Stimulated activated CD4-positive, alpha-beta T cell treated with anti-CD3 and anti-CD28 coated beads, Interleukin-4, amount 100 ng/mL, for 24 hours (primary cell): Measurements from ENCODE around the gene CLEC4D.
"Not testable (repeated sequence)": the region's sequence is repeated elsewhere in the genome, so short reads cannot be mapped to it uniquely, and the experiment has no call there.

Experiments used
- DNase-seq: peaks from one replicate; pipeline ENCODE4 v3.0.0-alpha.2; 2020

CLEC4D gene

DNA sequence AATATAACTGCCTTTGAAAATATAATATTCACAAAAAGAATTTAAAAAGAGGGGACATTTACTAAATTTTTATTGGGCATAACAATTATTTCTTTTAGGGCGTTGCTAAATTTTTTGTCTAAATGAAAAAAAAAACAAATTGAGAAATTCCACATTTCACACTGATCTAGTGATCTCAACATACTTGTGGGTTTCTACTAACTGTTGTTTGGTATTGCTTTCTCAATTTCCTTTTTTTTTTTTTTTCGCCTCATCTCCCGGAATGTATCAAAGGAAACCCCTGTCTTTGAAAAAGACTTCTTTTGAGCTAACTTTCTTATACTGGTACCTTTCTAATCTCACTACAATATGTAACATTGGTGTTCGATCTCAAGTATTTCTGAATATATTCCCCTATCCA, at the start of gene CLEC4D:
Gene CLEC4D, plus strand, starts transcription at position 248 of the 400 bp plus-strand sequence. CDS start 230 bp downstream, outside the sequence.
- DNase-seq: no peak

DNA sequence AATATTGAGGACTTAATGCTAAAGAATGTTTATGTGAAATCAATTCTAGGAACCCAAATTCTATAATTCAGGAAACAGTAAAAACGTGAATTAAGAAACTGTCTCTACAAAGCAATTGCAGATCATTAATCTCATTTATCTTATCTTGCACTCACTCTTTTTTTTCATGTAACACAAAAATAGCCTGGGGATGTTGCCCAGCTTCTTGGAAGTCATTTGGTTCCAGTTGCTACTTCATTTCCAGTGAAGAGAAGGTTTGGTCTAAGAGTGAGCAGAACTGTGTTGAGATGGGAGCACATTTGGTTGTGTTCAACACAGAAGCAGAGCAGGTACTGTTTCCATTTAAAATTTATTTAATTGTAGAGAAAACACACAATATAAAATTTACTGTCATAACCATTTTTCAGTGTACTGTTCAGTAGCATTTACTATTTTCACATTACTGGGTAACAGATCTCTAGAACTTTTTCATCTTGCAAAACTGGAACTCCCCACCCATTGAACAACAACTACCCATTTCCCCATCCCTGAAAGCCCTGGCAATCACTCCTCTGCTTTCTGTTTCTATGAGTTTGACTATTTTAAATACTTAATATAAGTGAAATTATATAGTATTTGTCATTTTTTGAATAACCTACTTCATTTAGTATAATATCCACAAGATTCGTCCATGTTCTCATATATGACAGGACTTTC, 47.9 kb upstream of the CLEC4D start:
- DNase-seq: no peak

DNA sequence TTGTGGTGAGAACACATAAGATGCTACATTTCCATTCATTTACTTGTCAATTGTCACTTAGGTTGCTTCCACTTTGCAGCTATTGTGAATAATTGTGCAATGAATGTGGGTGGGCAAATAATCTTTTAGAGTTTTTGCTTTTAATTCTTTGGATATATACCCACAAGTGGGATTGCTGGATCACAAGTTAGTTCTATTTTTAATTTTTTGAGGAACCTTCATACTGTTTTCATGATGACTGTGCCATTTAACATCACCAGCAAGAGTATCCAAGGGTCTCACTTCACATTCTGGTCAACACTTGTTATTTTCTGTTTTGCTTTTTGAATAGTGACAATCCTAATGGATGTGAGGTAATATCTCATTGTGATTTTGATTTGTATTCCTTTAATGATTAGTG, 47.1 kb upstream of the CLEC4D start:
- no peak for DNase-seq

DNA sequence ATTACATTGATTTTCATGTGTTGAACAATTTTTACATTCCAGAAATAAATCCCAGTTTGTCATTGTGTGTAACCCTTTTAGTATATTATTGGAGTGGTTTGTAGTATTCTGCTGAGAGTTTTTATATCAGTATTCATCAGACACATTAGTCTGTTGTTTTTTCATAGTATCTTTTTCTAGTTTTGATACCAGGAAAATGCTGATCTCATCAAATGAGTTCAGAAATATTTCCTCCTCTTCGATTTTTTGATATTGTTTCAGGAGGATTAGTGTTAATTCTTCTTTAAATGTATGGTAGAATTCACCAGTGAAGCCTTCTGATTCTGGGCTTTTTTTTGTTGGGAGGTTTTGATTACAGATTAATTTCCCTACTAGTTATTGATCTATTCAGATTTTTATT, 42.2 kb upstream of the CLEC4D start:
- no peak for DNase-seq

DNA sequence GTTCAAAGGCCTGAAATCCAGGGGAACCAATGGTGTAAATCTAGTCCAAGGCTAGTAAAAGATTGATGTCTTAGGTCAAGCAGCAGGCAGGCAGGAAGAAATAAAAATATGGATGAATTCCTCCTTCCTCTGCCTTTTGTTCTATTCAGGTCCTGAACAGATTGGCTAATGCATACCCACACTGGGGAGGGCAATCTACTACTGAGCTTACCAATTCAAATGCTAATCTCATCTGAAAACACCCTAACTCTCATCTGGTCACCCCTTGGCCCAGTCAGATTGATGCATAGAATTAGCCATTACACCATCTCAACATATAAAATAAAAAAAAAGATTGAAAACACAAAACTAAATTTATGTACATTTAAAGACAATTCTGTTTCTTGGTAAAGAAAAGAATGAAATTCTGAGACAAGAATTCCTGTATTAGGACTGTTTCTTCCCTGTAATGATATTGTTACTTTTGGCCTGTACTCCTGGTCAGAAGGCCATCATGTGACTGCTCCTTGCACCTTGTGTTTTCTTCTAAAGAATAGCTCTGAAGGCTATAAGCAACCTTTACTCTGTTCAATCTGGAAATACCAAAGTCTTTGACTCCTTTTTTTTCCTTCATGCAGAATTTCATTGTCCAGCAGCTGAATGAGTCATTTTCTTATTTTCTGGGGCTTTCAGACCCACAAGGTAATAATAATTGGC, 37.6 kb upstream of the CLEC4D start:
- no peak for DNase-seq

DNA sequence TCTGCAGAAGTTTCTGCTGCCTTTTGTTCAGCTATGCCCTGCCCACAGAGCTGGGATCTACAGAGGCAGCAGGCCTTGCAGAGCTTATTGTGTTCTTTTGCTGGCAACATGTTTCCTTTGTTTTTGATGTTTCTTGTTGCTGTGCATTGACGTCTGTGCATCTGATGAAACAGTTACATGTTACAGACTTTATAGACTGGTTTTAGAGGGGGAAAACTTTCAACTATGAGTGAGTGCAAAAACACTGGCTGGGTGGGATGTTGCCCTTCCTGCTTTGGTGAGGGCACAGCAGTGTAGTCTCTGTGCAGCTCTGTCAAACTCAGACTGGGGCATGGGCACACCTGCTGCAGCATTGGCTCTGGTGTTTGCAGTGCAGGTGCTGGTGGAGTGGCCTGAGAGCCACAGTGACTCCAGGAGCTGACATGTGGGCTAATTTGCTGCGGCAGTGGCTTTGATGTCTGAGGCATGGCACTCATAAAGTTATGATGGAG, 30.7 kb upstream of the CLEC4D start:
- DNase-seq: no peak

DNA sequence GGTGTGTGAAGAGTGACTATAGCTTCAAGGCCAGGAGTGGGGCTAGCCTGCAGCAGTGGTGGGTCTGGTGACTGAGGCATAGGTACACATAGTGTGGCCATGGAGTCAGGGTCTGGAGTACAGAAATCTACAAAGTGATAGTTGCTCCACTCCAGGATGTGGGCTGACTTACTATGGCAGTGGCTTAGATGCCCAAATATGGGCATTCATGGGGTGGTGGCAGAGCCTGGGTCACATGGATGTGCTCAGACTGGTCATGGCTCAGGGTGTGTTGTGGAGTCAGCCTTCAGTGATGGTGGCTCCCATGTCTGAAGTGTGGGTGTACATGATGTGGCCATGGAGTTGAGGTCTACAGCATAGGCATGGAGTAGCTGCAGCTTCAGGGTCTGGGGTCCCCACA, 30.2 kb upstream of the CLEC4D start:
- no peak for DNase-seq

DNA sequence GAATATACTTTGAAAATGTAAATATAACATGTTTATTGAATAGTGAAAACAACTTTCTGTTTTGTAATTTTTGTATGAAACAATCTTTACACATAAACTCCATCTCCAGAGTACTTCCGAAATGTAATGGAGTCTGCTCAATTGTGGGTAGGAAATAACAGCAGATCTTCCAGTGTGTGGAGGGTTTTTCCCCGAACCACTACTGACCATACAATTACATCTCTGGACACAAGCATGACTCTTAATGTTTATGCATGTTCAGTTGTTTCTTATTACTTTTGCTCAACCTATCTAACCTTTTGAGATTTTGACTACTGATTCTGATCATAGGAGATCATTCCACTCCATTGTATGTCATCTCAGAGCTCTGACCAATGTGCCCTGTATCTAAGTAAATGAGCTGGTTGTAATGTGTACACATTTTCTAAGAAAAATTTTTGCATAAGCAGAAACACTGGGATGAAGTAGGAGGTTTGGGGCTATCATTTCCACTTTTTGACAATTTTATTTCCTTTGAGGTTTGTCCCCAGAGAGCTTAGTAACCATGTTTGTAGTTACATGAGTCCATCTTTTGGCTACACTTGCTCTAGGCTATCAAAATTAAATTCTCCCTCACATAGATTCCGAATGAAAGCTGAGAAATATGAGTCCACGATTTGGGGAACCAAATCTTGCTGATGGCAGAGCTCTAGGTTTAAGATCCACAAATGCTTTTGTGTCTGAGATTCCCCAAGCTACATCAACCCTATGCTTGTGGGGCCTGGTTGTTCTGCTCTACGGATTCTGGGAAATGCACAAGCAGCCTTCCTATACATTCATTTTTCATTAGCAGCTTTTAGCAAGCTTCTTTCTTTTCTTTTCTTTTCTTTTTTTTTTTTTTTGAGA, 21.4 kb upstream of the CLEC4D start:
- no peak for DNase-seq

DNA sequence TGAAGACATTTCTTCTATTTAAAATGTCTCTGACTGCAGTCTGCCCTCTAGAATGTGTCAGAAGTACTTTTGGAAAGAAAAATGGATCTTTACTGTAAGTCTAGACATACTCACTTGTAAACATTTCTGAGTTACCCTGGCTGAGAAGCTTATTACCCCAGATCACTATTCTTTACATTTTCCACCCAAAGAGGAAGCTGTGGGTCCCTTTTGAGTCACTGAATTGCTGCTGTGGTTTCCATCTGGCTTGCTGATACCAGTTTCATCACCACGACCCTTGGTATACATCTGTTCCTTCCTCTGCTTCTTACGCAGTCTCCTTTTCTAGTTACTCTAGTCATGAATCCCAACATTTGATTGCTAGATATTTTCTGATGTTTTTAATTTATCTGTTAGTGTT, 20.2 kb upstream of the CLEC4D start:
- peak; percentile 56 for DNase-seq

DNA sequence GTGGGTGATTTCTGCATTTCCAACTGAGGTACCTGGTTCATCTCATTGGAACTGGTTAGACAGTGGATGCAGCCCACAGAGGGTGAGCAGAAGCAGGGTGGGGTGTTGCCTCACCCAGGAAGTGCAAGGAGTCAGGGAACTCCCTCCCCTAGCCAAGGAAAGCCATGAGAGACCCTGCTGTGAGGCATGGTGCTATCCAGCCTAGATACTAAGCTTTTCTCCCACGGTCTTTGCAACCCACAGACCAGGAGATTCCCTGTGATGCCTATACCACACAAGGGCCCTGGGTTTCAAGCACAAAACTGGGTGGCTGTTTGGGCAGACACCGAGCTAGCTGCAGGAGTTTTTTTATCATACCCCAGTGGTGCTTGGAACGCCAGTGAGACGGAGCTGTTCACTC, 17.6 kb upstream of the CLEC4D start:
- not testable (repeated sequence) for DNase-seq

DNA sequence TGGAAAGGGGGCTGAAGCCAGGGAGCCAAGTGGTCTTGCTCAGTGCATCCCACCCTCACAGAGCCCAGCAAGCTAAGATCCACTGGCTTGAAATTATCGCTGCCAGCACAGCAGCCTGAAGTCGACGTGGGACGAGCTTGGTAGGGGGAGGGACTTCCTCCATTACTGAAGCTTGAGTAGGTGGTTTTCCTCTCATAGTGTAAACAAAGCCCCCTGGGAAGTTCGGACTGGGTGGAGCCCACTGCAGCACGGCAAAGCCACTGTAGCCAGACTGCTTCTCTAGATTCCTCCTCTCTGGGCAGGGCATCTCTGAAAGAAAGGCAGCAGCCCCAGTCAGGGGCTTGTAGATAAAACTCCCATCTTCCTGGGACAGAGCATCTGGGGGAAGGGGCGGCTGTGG, 17.2 kb upstream of the CLEC4D start:
- DNase-seq: not testable (repeated sequence)

DNA sequence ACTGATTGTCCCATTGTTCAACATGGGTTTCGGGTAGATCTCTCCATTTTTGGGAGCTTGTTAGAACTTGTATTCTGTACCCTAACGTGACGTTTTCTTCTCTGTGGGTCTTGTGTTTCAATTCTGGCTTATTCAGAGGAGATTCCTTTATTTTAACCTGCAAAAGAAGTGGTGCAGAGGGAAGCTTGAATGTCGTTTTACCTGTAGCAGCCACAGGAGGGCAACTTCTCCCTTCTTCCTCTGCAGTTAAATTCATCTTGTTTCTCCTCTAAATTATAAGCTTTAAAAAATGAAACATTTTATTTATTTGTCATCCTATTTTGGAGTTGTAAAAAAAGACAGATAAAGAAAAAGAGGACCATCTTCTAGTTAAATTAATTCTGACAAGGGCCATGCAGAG, 13.7 kb upstream of the CLEC4D start:
- DNase-seq: no peak

DNA sequence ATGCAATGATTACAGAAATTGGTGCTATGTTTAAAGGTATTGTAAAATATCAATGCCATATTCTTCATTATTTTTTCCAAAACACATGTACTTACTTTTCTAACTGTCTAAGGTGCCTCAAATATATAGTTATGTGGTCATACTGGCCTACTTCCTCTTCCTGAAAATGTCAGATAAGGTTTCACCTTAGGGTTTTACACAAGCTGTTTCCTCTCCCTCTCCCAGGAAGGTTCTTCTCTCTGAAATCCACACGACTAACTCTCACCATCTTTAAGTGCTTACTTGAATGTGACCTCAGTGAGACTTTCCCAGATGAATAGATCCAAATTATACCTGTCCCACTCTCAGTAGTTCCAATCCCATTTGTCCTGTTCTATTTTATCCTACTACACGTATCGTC, 11.6 kb upstream of the CLEC4D start:
- no peak for DNase-seq

DNA sequence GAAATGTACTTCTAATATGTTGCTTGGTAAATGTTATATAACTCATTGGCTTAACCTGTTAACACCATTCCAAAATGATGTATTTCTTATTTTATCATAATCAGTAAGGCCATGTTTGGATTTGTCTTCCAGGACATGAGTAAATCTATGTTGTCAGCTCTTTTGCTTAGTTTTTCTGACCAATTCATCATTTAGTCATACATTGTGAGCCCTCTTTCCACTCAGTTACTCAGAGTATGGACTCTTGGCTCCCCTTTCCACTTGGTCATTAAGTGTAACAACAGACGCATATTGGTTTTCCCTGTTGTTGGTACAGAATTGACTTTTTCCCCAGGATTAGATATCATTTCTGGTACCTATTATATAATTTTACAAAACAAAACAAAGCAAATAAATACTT, 9.0 kb upstream of the CLEC4D start:
- no peak for DNase-seq

DNA sequence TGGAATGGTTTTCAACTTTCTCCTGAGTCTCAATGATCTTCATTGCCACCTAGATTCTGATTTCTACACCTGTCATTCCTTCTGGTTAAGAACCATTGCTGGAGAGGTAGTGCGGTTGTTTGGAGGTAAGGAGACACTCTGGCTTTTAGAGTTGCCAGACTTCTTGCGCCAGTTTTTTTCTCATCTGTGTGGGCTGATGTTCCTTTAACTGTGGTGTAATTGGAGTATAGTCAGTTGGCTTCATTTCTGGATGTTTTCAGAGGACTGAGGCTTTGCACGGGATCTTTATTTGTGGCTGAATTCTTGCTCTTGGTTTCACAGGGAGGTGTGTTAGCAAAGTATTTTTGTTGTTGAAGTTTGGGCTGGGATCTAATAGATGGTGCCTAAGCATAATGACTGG, 5.7 kb upstream of the CLEC4D start:
- no peak for DNase-seq

DNA sequence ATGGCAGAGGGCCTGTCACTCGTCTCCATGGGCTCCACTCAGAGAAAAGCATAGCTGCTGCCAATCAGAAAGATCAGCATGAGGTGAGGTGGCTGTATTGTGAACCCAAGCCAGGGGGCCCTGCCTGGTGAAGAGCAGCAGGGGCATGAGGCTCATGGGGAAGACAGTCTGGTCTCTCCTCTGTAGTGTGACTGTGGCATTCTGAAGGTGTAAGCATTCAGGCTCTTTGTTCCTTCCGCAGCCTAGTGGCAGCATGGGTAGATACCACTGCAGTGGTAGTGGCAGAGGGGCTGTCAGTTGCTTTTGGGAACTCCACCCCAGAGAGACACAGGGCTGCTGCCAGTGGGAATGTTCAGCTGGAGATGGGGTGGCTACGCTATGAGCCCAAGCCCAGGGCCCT, 5.1 kb upstream of the CLEC4D start:
- DNase-seq: no peak

DNA sequence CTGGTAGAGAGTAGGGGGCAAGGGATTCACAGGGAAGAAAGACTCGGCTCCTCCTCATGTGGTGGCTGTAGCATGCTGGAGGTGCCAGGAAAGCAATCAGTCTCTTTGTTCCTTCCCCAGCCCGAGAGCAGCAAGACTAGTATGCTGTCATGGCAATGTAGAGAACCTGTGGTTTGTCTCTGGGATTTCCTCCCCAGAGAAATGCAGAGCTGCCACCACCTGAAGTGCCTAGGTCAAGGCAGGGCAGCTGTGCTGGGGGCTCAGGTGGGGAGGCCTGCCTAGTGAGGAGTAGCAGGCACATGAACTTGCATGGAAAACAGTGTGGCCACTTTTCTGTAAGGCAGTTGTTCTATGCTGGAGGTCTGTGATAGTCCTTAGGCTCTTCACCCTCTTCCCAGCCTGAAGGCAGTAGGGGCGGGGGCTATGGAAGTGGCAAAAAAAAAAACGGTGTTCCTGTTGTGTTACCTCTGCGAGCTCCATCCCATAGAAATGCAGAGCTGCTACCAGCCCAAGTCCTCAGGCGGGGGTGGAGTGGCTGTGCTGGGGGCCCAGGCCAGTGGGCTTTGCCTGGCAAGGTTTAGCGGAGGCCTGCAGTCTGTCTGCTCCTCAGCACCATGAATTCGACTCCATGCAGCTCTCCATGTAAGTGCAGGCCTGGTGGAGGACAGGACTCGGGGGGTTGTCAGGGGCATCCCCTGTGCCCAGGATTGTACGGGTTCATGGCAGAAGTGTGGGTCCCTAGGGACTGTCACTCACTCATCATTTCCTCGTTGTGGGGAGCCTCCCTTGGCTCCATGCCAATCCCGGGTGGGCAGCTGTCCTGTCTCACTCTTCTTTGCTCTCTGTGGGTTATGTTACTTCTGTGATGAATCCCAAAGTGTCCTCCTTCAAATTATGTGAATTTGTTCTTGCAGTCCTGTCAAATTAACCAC, 4.1 kb upstream of the CLEC4D start:
- DNase-seq: no peak

DNA sequence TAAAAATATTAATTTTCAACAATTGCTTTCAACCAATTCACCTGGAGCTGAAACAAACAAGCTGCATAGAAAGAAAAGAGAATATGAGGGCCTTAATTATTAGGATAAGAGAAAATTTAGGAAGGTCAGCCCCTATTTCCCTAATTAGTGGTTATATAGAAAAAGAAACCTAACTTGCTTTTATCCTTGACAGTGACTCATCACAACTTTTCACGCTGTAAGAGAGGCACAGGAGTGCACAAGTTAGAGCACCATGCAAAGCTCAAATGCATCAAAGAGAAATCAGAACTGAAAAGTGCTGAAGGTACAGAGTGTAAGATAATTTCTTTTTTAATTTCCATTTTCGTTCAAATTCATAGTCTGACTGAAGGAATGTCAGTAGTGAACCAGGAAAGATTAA, 4.7 kb downstream of the CLEC4D start:
- no peak for DNase-seq

DNA sequence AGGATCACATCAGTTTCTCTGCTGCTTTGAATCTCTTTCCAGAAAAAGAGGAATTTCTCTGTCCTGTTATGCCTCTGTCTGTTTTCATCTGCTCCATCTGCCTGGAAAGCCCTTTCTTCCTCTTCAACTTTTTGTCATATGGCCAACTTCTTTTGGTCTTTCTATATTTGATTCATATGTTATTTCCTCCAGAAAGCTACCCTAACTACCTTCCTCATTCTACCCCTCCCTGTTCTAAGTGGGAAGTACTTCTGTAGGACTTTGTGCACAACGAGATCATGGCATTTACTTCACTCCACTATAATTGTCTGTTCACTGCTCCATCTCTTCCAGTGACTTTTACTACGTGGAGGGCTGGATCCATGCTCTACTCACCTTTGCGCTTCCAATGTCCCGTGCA, 5.9 kb downstream of the CLEC4D start:
- DNase-seq: no peak

DNA sequence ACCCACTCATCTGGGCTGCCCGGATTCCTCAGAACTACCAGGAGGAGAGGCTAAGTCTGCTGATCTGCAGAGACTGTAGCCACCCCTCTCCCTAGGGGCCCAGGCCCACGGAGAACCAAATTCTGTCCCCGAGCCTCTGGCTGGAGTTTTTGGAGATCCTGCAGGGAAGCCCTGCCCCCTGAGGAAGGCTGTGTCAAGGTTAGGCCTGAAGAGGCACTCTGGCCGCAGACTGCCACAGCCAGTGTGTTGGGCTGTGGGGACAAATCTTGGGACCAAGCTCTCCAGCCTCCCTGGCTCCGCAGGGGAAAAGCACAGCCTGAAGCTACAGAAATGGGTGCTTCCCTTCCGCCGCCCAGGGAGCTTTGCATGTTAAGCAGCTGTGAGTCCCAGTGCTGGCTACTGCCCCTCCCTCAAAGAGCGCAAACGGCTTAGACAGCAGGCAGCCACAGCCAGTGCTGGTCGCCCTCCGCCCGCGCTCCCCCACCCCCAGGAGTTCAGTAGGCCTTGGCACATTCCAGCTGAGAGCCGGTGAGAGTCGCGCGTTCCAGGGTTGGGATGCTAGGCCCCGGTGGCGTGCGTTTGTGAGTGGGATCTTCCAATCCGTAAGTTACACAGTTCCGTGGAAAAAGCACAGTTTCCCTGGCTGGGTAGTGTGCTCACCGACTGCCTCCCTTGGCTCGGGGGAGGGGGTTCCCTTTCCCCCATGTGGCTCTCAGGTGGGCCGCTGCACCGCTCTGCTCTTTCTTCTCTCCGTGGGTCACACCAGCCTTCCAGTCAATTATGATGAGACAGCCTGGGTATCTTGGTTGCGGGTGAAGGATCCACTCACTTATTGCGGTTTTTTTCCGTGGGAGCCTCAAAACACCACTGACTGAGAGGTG, 14.2 kb downstream of the CLEC4D start:
- no peak for DNase-seq

DNA sequence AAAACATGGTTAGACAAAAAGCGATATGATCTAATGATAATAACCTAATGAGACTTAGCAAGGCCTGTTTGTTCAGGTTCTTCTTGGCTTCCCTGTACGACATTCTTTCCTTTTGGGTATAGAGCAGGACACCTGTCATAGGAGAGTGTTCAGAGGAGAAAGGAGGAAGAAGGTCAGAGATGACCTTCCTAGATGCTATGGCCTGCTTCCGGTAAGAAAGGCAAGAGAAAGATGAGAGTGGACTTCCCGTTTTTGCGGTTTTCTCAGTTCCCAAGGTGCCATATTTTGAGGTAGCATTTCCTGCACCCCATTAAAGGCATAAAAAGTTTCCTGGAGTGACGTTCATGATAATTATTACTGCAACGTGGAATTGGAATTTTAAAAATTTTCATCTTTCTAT, 18.7 kb downstream of the CLEC4D start:
- DNase-seq: no peak
